A172 (cell line): ENCODE results near the gene ATAD3A. TPM values are rescaled to one million over a fixed set of nuclear protein-coding genes. Genes with fewer than 3 reads are reported as not detected.

Experiments used
- DNase-seq: peaks from one replicate; pipeline ENCODE4 v3.0.0-alpha.2; 2015; ENCODE audit warnings: low spot score
- total RNA-seq: library from RNA; depleted of rRNA; stranded (reverse); fragments of >200 nt; shearing (Covaris generic); gene quantifications from 2 replicates; pipeline ENCODE4 v1.2.3, GENCODE V29; 2014; rRNA removed

The ATAD3A gene
- total RNA-seq, 1 experiment from 2014 or later, result 19.2 TPM

DNA sequence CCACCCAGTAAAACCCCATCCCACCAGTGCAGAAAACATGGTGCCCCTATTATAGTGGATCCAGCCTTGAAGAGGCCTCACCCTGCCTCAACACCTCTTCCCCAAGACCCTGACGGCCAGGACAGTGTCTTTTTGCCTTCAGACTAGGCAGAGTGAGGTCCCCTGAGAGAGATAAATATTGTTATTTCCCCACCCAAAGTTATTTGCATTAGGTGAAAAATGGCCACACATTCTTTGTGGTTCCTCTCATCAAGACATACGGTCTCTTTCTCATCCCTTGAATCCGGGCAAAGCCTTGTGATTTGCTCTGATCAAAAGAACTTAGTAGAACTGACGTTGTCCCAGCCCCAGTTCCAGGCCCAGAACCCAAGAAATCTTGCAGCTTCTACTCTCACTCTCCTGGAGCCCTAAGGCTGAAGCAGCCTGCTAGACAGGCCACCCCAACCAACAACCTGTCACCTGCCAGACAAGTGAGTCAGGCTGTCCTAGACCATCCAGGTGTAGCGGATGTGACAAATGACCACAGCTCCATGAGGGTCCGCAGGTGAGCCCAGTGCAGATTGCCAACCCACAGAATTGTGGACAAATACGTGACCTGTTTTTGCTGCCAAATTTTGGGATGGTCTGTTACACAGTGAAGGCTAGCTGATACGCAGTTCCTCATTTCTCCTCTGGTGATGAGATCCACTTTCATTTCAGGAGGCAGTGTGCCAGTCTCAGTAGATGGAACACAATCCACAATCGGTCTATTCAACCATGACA lies 70.8 kb downstream of the ATAD3A start:
- DNase-seq, result no peak

DNA sequence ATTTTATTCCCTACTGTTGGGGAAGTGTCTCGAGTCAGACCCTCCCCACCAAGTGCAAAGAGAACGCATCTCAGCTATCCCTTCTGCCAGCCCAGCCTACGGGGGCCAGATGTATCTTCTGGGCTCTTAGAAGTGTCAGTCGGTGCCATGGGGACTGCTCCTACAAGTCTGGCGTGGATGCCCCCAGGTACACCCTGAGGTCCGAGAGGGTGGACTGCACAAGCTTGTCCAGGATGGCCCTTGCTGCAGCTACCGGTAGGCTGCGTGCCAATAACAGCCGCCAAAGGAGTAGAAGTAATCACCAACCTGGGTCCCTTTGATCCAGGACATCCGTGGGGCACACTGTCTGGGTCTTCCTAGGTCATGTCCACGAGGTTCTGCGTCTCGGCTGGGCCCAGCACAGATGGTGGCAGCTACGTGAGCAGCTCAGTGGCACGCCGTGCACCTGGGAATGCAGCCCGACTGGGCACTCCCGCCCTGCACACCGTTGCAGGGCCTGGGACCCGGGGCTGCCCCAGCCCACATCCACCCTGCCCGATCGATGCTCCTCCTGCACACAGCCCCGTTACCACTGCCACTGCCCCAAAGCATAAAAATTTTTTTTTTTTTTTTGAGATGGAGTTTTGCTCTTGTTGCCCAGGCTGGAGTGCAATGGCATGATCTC lies 71.5 kb downstream of the ATAD3A start:
- no peak for DNase-seq

Other genes starting within 250 kb of the ATAD3A start
- gene UBE2J2, start 238.3 kb upstream of the ATAD3A start, total RNA-seq, result 26.2 and 38.0 TPM in 2 replicates
- gene SCNN1D, start 231.7 kb upstream of the ATAD3A start, total RNA-seq, result 0.83 and 0.93 TPM in 2 replicates
- gene ACAP3, start 204.2 kb upstream of the ATAD3A start, total RNA-seq, result 37.2 and 37.5 TPM in 2 replicates
- gene PUSL1, start 203.6 kb upstream of the ATAD3A start, total RNA-seq, result 15.6 and 17.3 TPM in 2 replicates
- gene INTS11, start 187.5 kb upstream of the ATAD3A start, total RNA-seq, result 48.4 and 56.7 TPM in 2 replicates
- 17.0 and 19.5 TPM in 2 replicates for gene CPTP, start 187.4 kb upstream of the ATAD3A start, total RNA-seq
- 0.22 and 0.33 TPM in 2 replicates for gene TAS1R3, start 180.9 kb upstream of the ATAD3A start, total RNA-seq
- gene DVL1, start 162.7 kb upstream of the ATAD3A start, total RNA-seq, result 47.7 and 58.2 TPM in 2 replicates
- gene MXRA8, start 153.6 kb upstream of the ATAD3A start, total RNA-seq, result 0.24 TPM in 1 of 2 replicates, not detected in the other
- 120 and 123 TPM in 2 replicates for gene AURKAIP1, start 137.0 kb upstream of the ATAD3A start, total RNA-seq
- 35.6 and 43.2 TPM in 2 replicates for gene CCNL2, start 112.8 kb upstream of the ATAD3A start, total RNA-seq
- 117 and 151 TPM in 2 replicates for gene MRPL20, start 104.9 kb upstream of the ATAD3A start, total RNA-seq
- gene ANKRD65, start 90.9 kb upstream of the ATAD3A start, total RNA-seq, result 0.12 TPM in 1 of 2 replicates, not detected in the other
- 0.91 and 2.0 TPM in 2 replicates for gene VWA1, start 76.5 kb upstream of the ATAD3A start, total RNA-seq
- gene ATAD3C, start 62.5 kb upstream of the ATAD3A start, total RNA-seq, result not detected in 2 replicates
- gene ATAD3B, start 40.4 kb upstream of the ATAD3A start, total RNA-seq, result 8.0 and 12.0 TPM in 2 replicates
- gene TMEM240, start 28.5 kb downstream of the ATAD3A start, total RNA-seq, result not detected in 2 replicates
- 49.7 and 56.2 TPM in 2 replicates for gene SSU72, start 62.7 kb downstream of the ATAD3A start, total RNA-seq
- gene FNDC10, start 88.0 kb downstream of the ATAD3A start, total RNA-seq, result not detected in 2 replicates
- gene MIB2, start 103.3 kb downstream of the ATAD3A start, total RNA-seq, result 13.9 and 19.4 TPM in 2 replicates
- 3.9 TPM in 1 of 2 replicates, not detected in the other for gene MMP23B, start 120.0 kb downstream of the ATAD3A start, total RNA-seq
- 9.0 and 9.6 TPM in 2 replicates for gene CDK11B, start 146.8 kb downstream of the ATAD3A start, total RNA-seq
- 5.2 and 6.8 TPM in 2 replicates for gene SLC35E2B, start 180.6 kb downstream of the ATAD3A start, total RNA-seq
- gene CDK11A, start 212.2 kb downstream of the ATAD3A start, total RNA-seq, result 6.6 and 9.8 TPM in 2 replicates